ENCODE data around the gene ZSCAN2.
"Not testable (repeated sequence)": the region's sequence is repeated elsewhere in the genome, so short reads cannot be mapped to it uniquely, and the experiment has no call there.

ZSCAN2 gene

DNA sequence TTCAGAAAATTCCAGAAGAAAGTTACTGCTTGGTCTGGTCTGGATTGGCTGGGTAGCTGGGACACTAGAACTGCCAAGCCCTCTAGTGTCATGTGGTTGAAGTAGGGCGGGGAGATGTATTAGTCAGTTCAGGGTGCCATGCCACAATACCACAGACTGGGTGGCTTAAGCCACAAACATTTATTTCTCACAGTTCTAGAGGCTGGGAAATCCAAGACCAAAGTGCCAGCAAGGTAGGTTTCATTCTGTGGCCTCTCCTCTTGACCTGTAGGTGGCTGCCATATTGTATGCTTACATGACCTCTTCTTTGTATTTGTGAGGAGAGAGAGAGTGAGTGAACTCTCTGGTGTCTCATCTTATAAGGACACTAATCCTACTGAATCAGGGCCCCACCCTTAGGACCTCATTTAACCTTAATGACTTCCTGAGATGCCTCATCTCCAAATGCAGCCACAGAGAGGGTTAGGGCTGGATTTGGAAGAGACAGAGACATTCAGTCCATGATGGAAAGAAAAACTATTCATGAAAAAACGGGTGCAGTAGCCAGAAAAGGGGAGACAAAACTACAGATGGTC lies 18.1 kb upstream of the ZSCAN2 start:
- no peak for TF ChIP-seq ZFX (IDR thresholded peaks at IDR 0.05; ENCODE audit: borderline replicate concordance)
- TF ChIP-seq, protein P1, sequence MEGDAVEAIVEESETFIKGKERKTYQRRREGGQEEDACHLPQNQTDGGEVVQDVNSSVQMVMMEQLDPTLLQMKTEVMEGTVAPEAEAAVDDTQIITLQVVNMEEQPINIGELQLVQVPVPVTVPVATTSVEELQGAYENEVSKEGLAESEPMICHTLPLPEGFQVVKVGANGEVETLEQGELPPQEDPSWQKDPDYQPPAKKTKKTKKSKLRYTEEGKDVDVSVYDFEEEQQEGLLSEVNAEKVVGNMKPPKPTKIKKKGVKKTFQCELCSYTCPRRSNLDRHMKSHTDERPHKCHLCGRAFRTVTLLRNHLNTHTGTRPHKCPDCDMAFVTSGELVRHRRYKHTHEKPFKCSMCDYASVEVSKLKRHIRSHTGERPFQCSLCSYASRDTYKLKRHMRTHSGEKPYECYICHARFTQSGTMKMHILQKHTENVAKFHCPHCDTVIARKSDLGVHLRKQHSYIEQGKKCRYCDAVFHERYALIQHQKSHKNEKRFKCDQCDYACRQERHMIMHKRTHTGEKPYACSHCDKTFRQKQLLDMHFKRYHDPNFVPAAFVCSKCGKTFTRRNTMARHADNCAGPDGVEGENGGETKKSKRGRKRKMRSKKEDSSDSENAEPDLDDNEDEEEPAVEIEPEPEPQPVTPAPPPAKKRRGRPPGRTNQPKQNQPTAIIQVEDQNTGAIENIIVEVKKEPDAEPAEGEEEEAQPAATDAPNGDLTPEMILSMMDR (IDR thresholded peaks at IDR 0.05) = no peak
- H3K27ac ChIP-seq = no peak overlapping the region

DNA sequence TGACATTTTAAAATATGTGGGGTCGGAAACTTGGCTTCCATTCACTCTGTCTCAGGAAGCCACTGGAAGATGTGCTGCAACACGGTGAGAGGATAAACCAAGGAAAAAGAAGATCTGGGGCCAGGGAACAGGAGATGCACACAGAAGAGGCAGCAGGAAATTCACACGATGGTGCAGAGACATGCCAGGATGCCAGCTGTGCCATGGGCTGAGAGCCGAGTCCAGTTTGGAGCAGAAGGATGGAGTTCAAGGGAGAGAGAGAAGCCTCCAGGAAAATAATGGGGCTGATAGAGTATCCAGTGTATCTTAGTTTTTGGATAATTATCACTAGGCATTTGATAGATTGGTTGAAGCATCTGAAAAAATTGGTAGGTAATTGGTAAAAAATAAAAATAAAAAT lies 16.9 kb upstream of the ZSCAN2 start:
- not testable (repeated sequence) for H3K27ac ChIP-seq

DNA sequence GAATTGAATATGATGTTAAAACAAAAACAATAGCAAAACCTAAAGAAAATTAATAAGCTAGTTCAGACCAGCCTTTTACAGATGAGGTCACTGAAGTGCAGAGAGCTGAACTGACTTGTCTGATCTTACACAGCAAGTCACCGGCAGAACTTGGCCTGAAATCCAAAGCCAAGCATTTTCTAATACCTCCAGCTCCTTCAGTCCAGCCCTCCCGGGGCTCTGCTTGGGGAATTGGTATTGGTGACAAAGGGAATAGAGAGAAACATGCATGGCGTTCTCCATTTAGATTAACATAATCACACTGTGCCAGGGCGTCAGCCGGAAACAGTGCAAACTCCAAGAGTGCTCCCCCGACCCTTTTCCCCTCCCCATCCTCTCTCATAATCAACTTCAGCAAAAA lies 14.1 kb upstream of the ZSCAN2 start:
- TF ChIP-seq, protein P1 (IDR thresholded peaks at IDR 0.05) = no peak
- no peak for TF ChIP-seq ZFX (IDR thresholded peaks at IDR 0.05; ENCODE audit: borderline replicate concordance)
- H3K27ac ChIP-seq = no peak overlapping the region

DNA sequence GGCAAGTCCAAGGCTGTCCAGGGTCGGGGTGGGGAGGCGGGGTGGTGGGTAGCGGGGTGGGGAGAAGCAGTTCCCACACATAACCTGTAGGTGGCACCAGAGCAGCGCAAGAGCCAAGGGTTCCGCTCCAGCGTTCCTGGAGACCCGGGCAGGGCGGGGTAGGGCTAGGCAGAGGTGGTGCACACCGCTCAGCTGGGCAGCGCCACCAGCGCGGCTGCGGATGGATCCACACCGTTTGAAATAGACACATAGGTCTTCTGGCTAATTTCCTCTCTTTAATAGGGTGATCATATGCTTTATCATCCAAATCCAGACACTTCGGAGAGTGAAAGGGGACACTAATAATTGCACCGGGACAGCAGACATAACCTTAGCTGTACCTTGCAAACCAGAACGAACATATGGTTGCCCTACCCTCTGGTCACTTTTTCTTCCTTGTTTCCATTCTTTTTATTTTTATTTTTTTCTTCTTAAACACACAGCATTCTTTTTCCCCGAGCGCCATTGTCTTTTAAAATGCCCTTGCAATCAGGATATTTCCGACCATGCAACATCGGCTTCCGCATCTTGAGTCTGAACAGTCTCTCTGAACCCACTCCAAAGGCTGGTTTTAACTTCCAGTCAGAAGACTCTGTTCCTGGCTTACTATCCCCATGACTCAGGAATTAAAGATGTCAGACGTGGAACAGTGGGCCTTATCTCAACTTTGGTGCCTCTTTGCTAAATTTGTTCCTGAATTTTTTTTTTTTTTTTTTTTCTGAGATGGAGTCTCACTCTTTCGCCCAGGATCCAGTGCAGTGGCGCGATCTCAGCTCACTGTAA lies 12.5 kb upstream of the ZSCAN2 start:
- TF ChIP-seq, protein P1 (IDR thresholded peaks at IDR 0.05) = peak; percentile 93
- no peak for TF ChIP-seq ZFX (IDR thresholded peaks at IDR 0.05; ENCODE audit: borderline replicate concordance)

DNA sequence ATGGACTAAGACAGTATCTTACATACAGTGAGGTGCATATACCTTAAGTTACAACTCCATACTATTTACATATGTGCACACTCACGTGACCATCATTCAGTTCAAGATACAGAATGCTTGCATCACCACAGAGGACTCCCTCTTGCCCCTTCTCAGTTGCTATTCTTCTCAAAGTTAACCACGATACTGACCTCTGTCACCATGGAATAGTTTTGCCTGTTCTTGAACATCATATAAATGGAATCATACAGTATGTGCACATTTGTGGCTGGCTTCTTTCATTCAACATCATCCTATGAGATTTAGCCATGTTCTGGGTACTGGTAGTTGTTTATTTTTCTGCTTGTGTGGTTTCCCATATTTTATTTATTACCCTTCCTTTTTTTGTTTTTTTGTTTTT lies 10.4 kb upstream of the ZSCAN2 start:
- H3K27ac ChIP-seq = no peak overlapping the region
- TF ChIP-seq ZFX (IDR thresholded peaks at IDR 0.05; ENCODE audit: borderline replicate concordance) = no peak
- TF ChIP-seq, protein P1 (IDR thresholded peaks at IDR 0.05) = no peak

More for the DNA sequence above, 12.5 kb upstream of the ZSCAN2 start:
- no peak overlapping the region for H3K27ac ChIP-seq

DNA sequence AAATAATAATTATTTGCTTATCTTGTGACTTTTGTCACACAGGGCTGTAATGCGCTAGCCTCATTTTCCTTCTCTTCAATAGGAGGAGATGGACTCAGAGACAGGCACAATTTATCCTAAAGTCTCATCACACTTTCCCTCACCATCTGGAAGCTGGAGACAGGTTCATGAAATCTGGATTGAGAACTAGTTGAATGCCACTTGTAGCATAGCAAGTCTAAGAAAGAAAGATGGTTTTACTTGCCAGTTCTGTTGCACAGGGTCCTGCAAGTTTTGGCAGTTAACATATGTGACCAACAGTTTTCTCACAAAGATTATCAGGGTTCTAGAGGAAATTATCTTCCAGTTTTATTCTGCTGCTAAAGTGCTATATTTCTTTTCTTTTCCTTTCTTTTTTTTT lies 9.0 kb upstream of the ZSCAN2 start:
- no peak for TF ChIP-seq ZFX (IDR thresholded peaks at IDR 0.05; ENCODE audit: borderline replicate concordance)
- TF ChIP-seq, protein P1 (IDR thresholded peaks at IDR 0.05) = no peak
- no peak overlapping the region for H3K27ac ChIP-seq

DNA sequence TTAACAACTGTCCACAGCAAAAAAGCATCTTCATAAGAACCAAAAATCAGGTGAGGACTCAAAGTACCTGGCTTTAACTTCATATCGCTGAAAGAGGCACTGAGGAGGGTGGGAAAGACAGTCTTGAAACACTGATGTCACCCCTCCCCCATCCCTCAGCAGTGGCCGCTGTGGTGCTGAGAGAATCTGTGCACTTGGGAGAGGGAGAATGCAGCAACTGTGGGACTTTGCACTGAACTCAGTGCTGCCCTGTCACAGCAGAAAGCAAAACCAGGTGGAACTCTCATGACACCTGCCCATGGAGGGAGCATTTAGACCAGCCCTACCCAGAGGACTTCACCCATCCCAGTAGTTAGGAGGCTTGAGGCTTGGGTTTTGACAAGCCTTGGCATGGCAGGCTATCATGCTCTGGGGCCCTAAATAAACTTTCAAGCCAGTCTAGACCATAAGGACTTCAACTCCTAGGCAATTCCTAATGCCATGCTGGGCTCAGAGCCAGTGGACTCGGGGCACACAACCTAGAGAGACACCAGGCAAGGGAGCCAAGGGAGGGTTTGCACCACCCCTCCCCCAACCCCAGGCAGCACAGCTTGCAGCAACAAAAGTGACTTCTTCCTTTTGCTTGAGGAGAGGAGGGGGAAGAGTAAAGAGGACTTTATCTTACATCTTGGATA lies 6.1 kb upstream of the ZSCAN2 start:
- no peak overlapping the region for H3K27ac ChIP-seq
- TF ChIP-seq, protein P1 (IDR thresholded peaks at IDR 0.05) = no peak
- TF ChIP-seq ZFX (IDR thresholded peaks at IDR 0.05; ENCODE audit: borderline replicate concordance) = no peak
